Mononuclear cell (primary cell): Measurements from ENCODE around the gene WDR27. TPM values are rescaled to one million over a fixed set of nuclear protein-coding genes. Genes with fewer than 3 reads are reported as not detected.

Experiments used
- H3K27me3 ChIP-seq: 2 replicates; pipeline ENCODE4 v1.6.0; 2011; ENCODE audit warnings: low read length, control low read depth; ENCODE audit not compliant: insufficient read depth
- H3K4me1 ChIP-seq: 2 replicates; pipeline ENCODE4 v1.5.1; 2011; ENCODE audit warnings: mild to moderate bottlenecking, low read length, control low read depth; ENCODE audit not compliant: insufficient read depth
- H3K4me3 ChIP-seq: 2 replicates; pipeline ENCODE4 v1.5.1; 2011; ENCODE audit warnings: mild to moderate bottlenecking, low read length, moderate library complexity
- H3K9me3 ChIP-seq: 2 replicates; pipeline ENCODE4 v1.5.1; 2011; ENCODE audit warnings: low read depth, mild to moderate bottlenecking, control low read depth, low read length
- total RNA-seq: library from RNA; depleted of rRNA; stranded (reverse); fragments of >200 nt; gene quantifications from one replicate; pipeline ENCODE4 v1.2.3, GENCODE V29; 2012

The WDR27 gene
- total RNA-seq, 1 donor = 8.3 TPM

DNA sequence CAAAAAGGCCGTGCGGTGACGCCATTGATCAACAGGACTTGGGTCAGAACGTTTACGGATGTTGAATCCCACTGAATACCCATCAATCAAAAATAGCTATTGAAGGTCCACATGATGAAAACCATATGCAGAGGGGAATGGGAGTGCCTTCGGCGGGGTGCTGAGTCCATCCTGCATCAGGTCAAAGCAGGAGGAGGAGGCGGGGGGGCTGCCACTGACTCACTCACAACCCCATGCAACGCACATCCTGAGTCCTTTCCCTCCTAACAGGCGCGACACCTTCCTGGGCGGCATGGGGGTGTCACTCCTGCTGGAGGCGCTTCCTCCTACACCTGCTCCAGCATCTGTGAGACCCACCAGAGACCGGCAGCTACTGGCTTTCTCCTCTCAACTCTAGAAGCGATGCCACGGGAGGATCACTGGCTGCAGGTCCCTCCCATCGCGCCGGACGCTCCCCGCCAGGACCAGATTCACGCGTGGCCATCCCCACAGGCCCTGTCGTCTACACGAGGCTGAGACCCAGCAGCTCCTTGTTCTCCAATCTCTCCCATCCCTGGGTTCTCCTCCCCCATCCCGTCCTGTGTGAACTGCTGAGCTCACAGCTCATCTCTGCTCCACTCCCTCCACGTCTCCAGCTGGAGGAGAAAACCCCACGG, 277.6 kb downstream of the WDR27 start:
- no peak overlapping the region for H3K4me3 ChIP-seq
- H3K27me3 ChIP-seq = no peaks in the 10 kb centered on the region
- no peaks in the 10 kb centered on the region for H3K9me3 ChIP-seq
- H3K4me1 ChIP-seq = no peaks in the 10 kb centered on the region

DNA sequence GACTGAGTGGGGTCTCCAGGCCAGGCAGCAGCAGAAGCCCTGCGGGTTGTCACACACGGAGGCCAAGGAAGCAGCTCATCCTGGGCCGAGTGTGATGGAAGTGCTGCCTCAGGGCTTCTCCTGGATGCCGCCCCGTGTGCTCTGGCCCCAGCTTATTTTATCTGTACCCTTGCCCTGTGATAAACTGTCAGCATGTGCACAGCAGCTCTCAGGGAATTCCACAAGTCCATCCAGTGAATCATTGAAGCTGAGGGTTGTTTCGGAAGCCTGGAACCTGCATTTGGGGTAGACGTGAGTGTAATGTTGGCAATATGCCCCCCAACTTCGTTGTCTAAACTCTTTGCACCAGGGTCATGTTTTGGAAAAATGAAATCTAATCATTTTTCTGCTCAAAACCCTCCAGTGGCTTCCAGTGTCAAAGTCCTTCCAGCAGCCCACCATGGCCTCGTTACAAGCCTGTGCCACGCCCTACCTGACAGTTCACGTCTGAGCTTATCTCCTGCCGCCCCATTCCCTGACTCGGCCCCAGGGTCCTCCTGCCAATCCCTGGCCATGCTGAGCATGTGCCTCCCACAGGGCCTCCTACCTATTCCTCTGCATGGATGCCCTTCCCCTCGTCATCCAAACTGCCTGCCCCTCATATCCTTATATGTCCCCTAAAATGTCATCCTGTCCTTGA, 280.1 kb downstream of the WDR27 start:
- Histone ChIP-seq H3K4me1 (no peaks in the 10 kb centered on the region), H3K4me3 (no peak overlapping the region), H3K9me3 (no peaks in the 10 kb centered on the region), H3K27me3 (no peaks in the 10 kb centered on the region)

DNA sequence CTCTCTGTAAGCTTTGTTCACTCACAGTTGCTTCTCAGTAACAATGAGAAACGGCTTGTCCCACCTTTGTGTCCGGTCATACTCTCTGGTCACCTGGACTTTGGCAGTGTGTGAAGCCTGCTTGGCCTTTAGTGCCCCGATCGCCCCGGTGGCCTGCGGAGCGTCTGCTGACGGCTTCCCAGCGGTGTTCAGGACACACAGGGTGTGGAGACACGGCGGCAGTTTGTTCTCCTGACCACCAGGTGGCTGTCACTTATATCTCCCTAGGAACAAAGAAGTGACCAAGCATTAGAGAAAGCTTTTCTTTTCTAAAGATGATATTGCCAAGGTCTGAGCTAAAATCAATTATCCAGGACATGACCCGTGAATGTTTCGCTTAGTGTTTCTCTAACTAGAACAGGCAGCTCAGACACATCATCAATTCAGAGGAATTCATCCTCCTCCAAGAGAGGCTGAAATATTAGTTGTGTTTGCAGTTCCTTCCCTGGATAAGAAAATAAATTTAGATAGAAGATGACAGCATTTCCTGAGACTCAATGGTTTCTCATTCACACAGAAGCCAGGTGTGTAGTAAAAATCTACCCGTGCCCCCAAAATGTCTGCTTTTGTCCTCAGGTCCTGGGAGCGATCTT, 280.8 kb downstream of the WDR27 start:
- no peaks in the 10 kb centered on the region for H3K9me3 ChIP-seq
- no peaks in the 10 kb centered on the region for H3K27me3 ChIP-seq
- H3K4me1 ChIP-seq = no peaks in the 10 kb centered on the region
- H3K4me3 ChIP-seq = no peak overlapping the region

DNA sequence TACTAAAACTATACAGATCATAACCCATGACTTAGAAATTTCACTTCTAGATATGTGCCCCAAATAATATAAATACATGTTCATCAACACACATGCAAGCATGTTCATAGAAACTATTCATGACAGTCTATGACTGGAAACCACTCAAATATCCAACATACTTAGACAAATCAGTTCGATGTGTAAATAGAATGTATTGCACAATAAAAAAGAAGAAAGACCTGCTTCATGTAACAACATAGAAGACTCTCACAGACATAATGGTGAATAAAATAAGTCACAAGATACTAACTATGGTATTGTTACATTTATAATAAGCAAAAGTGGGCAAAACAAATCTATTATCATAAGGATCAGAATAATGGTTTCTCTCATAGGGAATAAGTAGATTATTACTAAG, 284.7 kb downstream of the WDR27 start:
- Histone ChIP-seq H3K9me3 (peaks cover 17% of the 10 kb centered on the region), H3K4me3 (no peak overlapping the region), H3K4me1 (no peaks in the 10 kb centered on the region), H3K27me3 (no peaks in the 10 kb centered on the region)

DNA sequence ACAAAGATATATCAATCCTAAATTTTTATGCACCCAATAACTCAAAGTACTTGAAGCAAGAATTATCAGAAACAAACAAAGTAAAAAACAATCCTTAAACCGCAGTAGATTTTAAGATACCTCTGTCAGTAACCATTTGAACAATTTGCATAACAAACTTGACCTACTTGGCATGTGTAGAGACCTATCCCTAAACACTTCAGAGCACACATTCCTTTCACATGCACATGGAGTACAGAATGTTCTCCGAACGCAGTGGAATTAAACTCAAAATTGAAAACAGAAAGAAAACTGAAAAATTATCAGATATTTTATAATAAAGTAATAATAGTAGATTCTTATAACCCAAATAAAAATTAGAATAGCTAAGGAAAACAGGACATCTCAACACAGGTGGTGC, 285.6 kb downstream of the WDR27 start:
- Histone ChIP-seq H3K9me3 (peaks cover 17% of the 10 kb centered on the region), H3K4me3 (no peak overlapping the region), H3K27me3 (no peaks in the 10 kb centered on the region), H3K4me1 (no peaks in the 10 kb centered on the region)

DNA sequence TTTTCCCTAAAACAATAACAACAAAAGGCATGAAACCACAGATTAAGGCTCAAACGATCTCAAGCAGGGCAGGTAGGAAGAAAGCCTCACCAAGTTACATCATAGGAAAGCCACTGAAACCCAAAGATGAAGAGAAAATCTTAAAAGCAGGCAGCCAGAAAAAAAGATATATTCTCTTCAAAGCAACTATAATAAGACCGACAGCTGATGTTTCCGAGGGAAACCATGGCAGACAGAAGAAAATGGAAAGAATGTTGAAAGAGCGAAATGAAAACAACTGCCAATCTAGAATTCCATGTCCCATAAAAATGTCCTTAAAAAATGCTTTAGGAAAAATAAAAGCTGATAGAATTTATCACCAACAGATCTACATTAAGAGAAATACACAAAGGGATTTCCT, 286.6 kb downstream of the WDR27 start:
- Histone ChIP-seq H3K27me3 (no peaks in the 10 kb centered on the region), H3K4me3 (no peak overlapping the region), H3K9me3 (peaks cover 17% of the 10 kb centered on the region), H3K4me1 (no peaks in the 10 kb centered on the region)

DNA sequence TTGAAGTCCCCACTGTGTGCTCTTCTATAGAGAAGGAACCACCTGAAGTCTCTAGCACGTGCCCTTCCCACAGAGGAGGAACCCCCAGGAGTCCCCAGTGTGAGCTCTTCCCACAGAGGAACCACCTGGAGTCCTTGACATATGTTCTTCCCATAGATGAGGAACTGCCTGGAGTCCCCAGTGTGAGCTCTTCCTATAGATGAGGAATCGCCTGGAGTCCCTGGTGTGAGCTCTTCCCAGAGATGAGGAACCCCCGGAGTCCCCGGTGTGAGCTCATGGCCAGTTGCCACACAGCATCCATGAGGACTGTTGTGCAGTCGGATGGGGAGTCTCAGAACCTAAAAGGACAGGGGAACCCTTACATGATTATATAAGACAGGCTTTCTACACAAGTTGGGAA, 290.1 kb downstream of the WDR27 start:
- Histone ChIP-seq H3K4me3 (no peak overlapping the region), H3K4me1 (peaks cover 5% of the 10 kb centered on the region), H3K27me3 (no peaks in the 10 kb centered on the region), H3K9me3 (peaks cover 17% of the 10 kb centered on the region)

DNA sequence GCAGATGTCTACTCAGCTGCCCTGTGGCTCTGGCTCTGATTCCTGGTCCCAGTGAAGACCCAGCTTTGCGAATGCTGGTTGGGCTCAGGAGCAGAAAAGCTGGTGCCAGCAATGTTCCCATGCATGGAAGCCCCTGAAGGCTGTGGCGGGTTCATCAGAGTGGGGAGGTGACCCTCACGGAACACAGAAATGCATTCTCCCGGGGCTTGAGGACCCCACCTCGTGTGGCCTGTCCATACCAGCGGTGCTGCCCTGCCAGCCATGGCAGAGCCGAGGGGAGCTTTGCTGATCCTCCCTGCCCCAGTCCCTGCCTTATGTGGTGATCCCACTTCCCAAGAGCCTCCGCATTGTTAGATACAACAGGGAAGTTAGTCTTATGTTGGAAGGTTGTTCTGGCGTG, 290.5 kb downstream of the WDR27 start:
- peaks cover 5% of the 10 kb centered on the region for H3K4me1 ChIP-seq
- no peak overlapping the region for H3K4me3 ChIP-seq
- no peaks in the 10 kb centered on the region for H3K27me3 ChIP-seq
- peaks cover 17% of the 10 kb centered on the region for H3K9me3 ChIP-seq

DNA sequence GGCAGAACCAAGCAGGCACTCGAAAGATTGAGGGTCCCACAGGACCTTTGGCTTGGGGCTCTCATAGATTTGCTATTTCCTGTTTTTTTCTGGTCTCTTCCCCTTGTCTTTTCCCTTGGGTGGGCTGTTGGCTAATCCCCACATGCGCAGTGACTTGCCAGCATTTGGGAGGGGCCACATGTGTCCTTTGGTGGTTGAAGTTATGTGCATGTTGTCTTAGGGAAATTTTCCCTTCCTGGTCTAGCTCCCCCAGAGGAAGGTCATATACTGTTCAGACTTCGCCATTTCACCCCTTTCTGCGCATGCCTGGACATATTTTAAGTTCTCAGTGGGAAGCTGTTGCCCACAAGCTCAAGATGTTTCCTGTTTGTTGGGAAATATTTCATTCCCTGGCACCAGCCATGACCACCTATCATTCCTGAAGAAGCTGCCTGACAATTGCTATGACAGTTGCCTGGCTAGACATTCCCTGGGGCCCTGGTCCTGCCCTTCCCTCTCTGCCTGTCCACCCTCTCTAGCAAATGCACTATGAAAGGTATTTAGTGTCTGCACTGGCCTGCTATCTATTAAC, 292.0 kb downstream of the WDR27 start:
- no peak overlapping the region for H3K4me3 ChIP-seq
- H3K27me3 ChIP-seq = no peaks in the 10 kb centered on the region
- peaks cover 8% of the 10 kb centered on the region for H3K9me3 ChIP-seq
- H3K4me1 ChIP-seq = peaks cover 5% of the 10 kb centered on the region

DNA sequence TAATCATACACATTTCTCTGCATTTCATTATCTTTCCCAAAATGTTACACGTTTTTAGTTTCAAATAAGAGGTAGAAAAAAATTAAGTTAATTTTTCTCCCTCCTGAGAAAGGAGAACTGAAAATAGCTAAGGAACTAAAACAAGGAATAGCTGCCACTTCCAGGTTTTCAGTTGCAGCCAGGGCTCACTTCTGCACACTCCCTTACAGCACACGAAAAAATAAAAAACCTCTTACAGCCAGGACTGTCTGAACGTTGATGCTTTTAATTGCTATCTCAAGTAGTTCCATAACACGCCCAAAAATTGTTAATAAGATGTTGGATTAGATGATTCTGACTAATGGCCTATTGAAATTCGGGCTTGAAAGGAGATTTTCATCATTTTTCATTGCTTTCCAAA, 294.5 kb downstream of the WDR27 start:
- H3K9me3 ChIP-seq = no peaks in the 10 kb centered on the region
- no peaks in the 10 kb centered on the region for H3K27me3 ChIP-seq
- H3K4me3 ChIP-seq = no peak overlapping the region
- peaks cover 5% of the 10 kb centered on the region for H3K4me1 ChIP-seq

Other genes with a start within 250 kb of the WDR27 start
- gene C6orf120, start 97 bp upstream of the WDR27 start, total RNA-seq = 25.7 TPM
- 64.5 TPM for gene PHF10, start 22.5 kb upstream of the WDR27 start, total RNA-seq
- gene DYNLT2, start 49.5 kb upstream of the WDR27 start, total RNA-seq = 7.2 TPM
- 10.9 TPM for gene ERMARD, start 49.6 kb upstream of the WDR27 start, total RNA-seq